SK-N-SH (cell line): ENCODE measurements around the gene ABCC12. TPM values are rescaled to one million over a fixed set of nuclear protein-coding genes. Genes with fewer than 3 reads are reported as not detected.

Source experiments
- CTCF ChIA-PET: fragments of 300-600, 350-600 bp; formaldehyde crosslinking; extraction: SDS; loops from one replicate; lab custom pipeline; 2021; lab: Yijun Ruan, JAX
- POLR2A ChIA-PET: fragments of 350-600 bp; sonication (Branson Sonifier 250); formaldehyde crosslinking; extraction: SDS; loops from one replicate; lab custom pipeline; 2020; ENCODE audit warnings: antibody characterized with exemption, inconsistent platforms; lab: Yijun Ruan, JAX
- DNase-seq: peaks from one replicate; pipeline ENCODE4 v3.0.0; 2012
- H2AFZ ChIP-seq: fragments of 200-600 bp; sonication (generic); 2 replicates; pipeline ENCODE4 v1.8.1; 2016; ENCODE audit warnings: antibody characterized with exemption, mild to moderate bottlenecking, low read depth
- H3F3A ChIP-seq: fragments of 200-600 bp; sonication (generic); replicated peaks from 2 replicates; pipeline ENCODE3; 2016; ENCODE audit warnings: antibody characterized with exemption, mild to moderate bottlenecking; ENCODE audit not compliant: insufficient read depth
- H3K27ac ChIP-seq, 2 experiments: fragments of 200-500 bp in 1 of 2; fragments of 200-600 bp in 1 of 2; sonication (Bioruptor generic) in 1 of 2; sonication (generic), shearing (Covaris generic) in 1 of 2; 2 replicates each; pipeline versions ENCODE4 v1.5.1 to v1.6.1; 2014 to 2016; ENCODE audit warnings: low read depth in 2 of 2, inconsistent platforms in 1 of 2, low read length in 1 of 2, mild to moderate bottlenecking in 1 of 2, mixed read lengths in 1 of 2
- H3K27me3 ChIP-seq: fragments of 200-600 bp; sonication (generic), shearing (Covaris generic); 2 replicates; pipeline ENCODE4 v1.6.1; 2016; ENCODE audit warnings: mixed run types; ENCODE audit not compliant: insufficient read depth
- H3K36me3 ChIP-seq, 2 experiments: fragments of 200-500 bp in 1 of 2; fragments of 200-600 bp in 1 of 2; sonication (Bioruptor generic) in 1 of 2; sonication (generic) in 1 of 2; replicated peaks in 1 of 2; 2 replicates each; pipeline versions ENCODE3 to v1.5.1; 2014 to 2016; ENCODE audit warnings: low read length in 1 of 2, mild to moderate bottlenecking in 1 of 2; ENCODE audit not compliant: insufficient read depth in 2 of 2, control insufficient read depth in 1 of 2
- H3K4me1 ChIP-seq, 2 experiments: fragments of 200-500 bp in 1 of 2; fragments of 200-600 bp in 1 of 2; sonication (Bioruptor generic) in 1 of 2; sonication (generic), shearing (Covaris generic) in 1 of 2; 2 replicates each; pipeline versions ENCODE4 v1.5.1 to v1.6.1; 2014 to 2016; ENCODE audit warnings: low read depth in 1 of 2, low read length in 1 of 2, mixed run types in 1 of 2; ENCODE audit not compliant: insufficient read depth in 2 of 2, control insufficient read depth in 1 of 2
- H3K4me2 ChIP-seq: fragments of 200-600 bp; sonication (generic), shearing (Covaris generic); 2 replicates; pipeline ENCODE4 v1.6.1; 2017; ENCODE audit warnings: mixed run types
- H3K4me3 ChIP-seq, 2 experiments: fragments of 200-500 bp in 1 of 2; fragments of 200-600 bp in 1 of 2; sonication (Bioruptor generic) in 1 of 2; sonication (generic), shearing (Covaris generic) in 1 of 2; 2 replicates each; pipeline versions ENCODE4 v1.5.1 to v1.8.1; 2014 to 2016; ENCODE audit warnings: low read depth in 2 of 2, inconsistent platforms in 1 of 2, low read length in 1 of 2, mild to moderate bottlenecking in 1 of 2, mixed read lengths in 1 of 2, moderate library complexity in 1 of 2
- H3K79me2 ChIP-seq: fragments of 200-600 bp; sonication (generic); 2 replicates; pipeline ENCODE4 v1.8.1; 2017; ENCODE audit warnings: mild to moderate bottlenecking; ENCODE audit not compliant: insufficient read depth
- H3K9ac ChIP-seq: fragments of 200-600 bp; sonication (generic); 2 replicates; pipeline ENCODE4 v1.6.1; 2017; ENCODE audit warnings: mixed run types
- H3K9me2 ChIP-seq: fragments of 200-600 bp; sonication (generic); 2 replicates; pipeline ENCODE4 v1.6.1; 2017; ENCODE audit warnings: mixed run types
- H3K9me3 ChIP-seq: fragments of 200-600 bp; sonication (generic); 2 replicates; pipeline ENCODE4 v1.6.1; 2017; ENCODE audit warnings: mixed run types, mild to moderate bottlenecking, moderate library complexity
- H4K20me1 ChIP-seq: fragments of 200-600 bp; sonication (generic); 2 replicates; pipeline ENCODE4 v1.6.1; 2017; ENCODE audit warnings: mild to moderate bottlenecking, mixed run types; ENCODE audit not compliant: insufficient read depth
- FOXJ3 ChIP-seq: sonication (generic); formaldehyde crosslinking; IDR thresholded peaks from 2 replicates; pipeline ENCODE4 v1.5.1; 2020; ENCODE audit warnings: mild to moderate bottlenecking, missing genetic modification reagents
- MAX ChIP-seq: IDR thresholded peaks from 2 replicates; pipeline ENCODE4 v1.4.0; 2012; ENCODE audit warnings: low read depth
- NFIC ChIP-seq: IDR thresholded peaks from 2 replicates; pipeline ENCODE4 v1.4.0; 2012; ENCODE audit warnings: borderline replicate concordance
- POLR2AphosphoS5 ChIP-seq: IDR thresholded peaks from 2 replicates; pipeline ENCODE4 v1.6.1; 2012; ENCODE audit warnings: low read depth, low read length
- RAD21 ChIP-seq: IDR thresholded peaks from 2 replicates; pipeline ENCODE4 v1.6.1; 2012; ENCODE audit warnings: mild to moderate bottlenecking, low read length
- REST ChIP-seq: IDR thresholded peaks from 2 replicates; pipeline ENCODE4 v1.6.1; 2012; ENCODE audit warnings: mild to moderate bottlenecking, low read depth, low read length, moderate library complexity
- RXRA ChIP-seq: IDR thresholded peaks from 2 replicates; pipeline ENCODE4 v1.4.0; 2012; ENCODE audit warnings: low read depth, mild to moderate bottlenecking, borderline replicate concordance
- SMC3 ChIP-seq: IDR thresholded peaks from 2 replicates; pipeline ENCODE4 v1.6.1; 2012; ENCODE audit warnings: low read depth, low read length, improper control_type of control experiment
- TCF12 ChIP-seq: IDR thresholded peaks from 2 replicates; pipeline ENCODE4 v1.4.0; 2012
- USF2 ChIP-seq: fragments of 150-350 bp; IDR thresholded peaks from 2 replicates; pipeline ENCODE4 v1.6.1; 2017; ENCODE audit warnings: antibody characterized with exemption, low read length, low read depth, borderline replicate concordance
- YY1 ChIP-seq: IDR thresholded peaks from 2 replicates; pipeline ENCODE4 v1.4.0; 2012; ENCODE audit warnings: low read depth, mild to moderate bottlenecking
- ZBTB33 ChIP-seq: IDR thresholded peaks from 2 replicates; pipeline ENCODE4 v1.4.0; 2012; ENCODE audit warnings: low read depth, borderline replicate concordance
- WGBS: methylation state at CpG from one replicate; pipeline ENCODE4 v1.1.6; 2017; ENCODE audit warnings: low lambda C conversion rate; 5-methylcytosine and 5-hydroxymethylcytosine counted together
- polyA plus RNA-seq, 3 experiments: library from polyadenylated mRNA; depleted of rRNA; stranded (reverse); fragments of >200 nt; gene quantifications; 2 replicates each; pipeline ENCODE4 v1.2.3, GENCODE V29; 2012

ABCC12 gene
- polyA plus RNA-seq, 1 of the 3 experiments (the other 2 are of a cell fraction): not detected

GRCh38 chr16:48176635-48177408 lies 21.0 kb upstream of the ABCC12 start:
- ChIA-PET POLR2A (no interaction called here), CTCF (interaction anchor here (0.6 to 2.3 kb wide), 5 partner anchors 8 to 1035 kb away, joined by 3 to 8 read pairs (median 3); no protein-coding TSS in a partner anchor)
- Histone ChIP-seq H3K9ac (no peak overlapping the region), H3F3A (no peaks in the 10 kb centered on the region), H3K4me3 (no peak overlapping the region), H3K4me1 (no peaks in the 10 kb centered on the region), H3K27me3 (no peaks in the 10 kb centered on the region), H3K4me2 (no peak overlapping the region), H4K20me1 (no peaks in the 10 kb centered on the region), H3K9me3 (no peaks in the 10 kb centered on the region), H3K36me3 (no peaks in the 10 kb centered on the region), H3K27ac (no peak overlapping the region), H3K79me2 (no peaks in the 10 kb centered on the region), H3K9me2 (no peaks in the 10 kb centered on the region), H2AFZ (no peak overlapping the region)
- TF ChIP-seq REST (no peak), POLR2AphosphoS5 (no peak), MAX (no peak)
- no peak for DNase-seq
- 80% methylated on average over 16 of the region's 20 CpGs for WGBS

- H3K79me2 ChIP-seq: no peaks in the 10 kb centered on the region
- H2AFZ ChIP-seq: no peak overlapping the region
- H4K20me1 ChIP-seq: no peaks in the 10 kb centered on the region
- TF ChIP-seq NFIC: no peak
- TF ChIP-seq TCF12: no peak
- no peak for TF ChIP-seq YY1
- TF ChIP-seq FOXJ3 (CRISPR knock-in tag): no peak
- TF ChIP-seq ZBTB33: no peak
- TF ChIP-seq USF2: no peak
- no peak for TF ChIP-seq RXRA
- TF ChIP-seq RAD21: no peak
- no peak for TF ChIP-seq SMC3
- no peak overlapping the region for H3K4me3 ChIP-seq
- no peaks in the 10 kb centered on the region for H3F3A ChIP-seq
- H3K27me3 ChIP-seq: no peaks in the 10 kb centered on the region
- ChIA-PET POLR2A (no interaction called here), CTCF (interaction anchor here (0.9 to 1.8 kb wide), 4 partner anchors 8 to 1032 kb away, joined by 3 to 10 read pairs (median 4); no protein-coding TSS in a partner anchor)
- no peak overlapping the region for H3K9ac ChIP-seq
- H3K4me1 ChIP-seq: no peaks in the 10 kb centered on the region
- 22% methylated on average over 1 of the region's 1 CpG for WGBS
- H3K9me3 ChIP-seq: no peaks in the 10 kb centered on the region
- H3K4me2 ChIP-seq: no peak overlapping the region
- no peaks in the 10 kb centered on the region for H3K9me2 ChIP-seq
- no peaks in the 10 kb centered on the region for H3K36me3 ChIP-seq
- DNase-seq: no peak
- H3K27ac ChIP-seq: no peak overlapping the region
Measured at GRCh38 chr16:48173889-48174288, 18.1 kb upstream of the ABCC12 start.
